Suprapubic skin (tissue), 4 donors: ENCODE measurements around the gene SDCBP2. TPM values are rescaled to one million over a fixed set of nuclear protein-coding genes. Genes with fewer than 3 reads are reported as not detected.

Experiments used
- DNase-seq, 2 donors: peaks; one replicate each; pipeline ENCODE4 v3.0.0-alpha.2; 2019; ENCODE audit warnings: low spot score in 2 of 2
- H3K27ac ChIP-seq: fragments of 200-600 bp; sonication (generic); one replicate; pipeline ENCODE4 v1.5.1; 2019
- H3K27me3 ChIP-seq: fragments of 200-600 bp; sonication (generic); one replicate; pipeline ENCODE4 v1.5.1; 2019
- H3K36me3 ChIP-seq: fragments of 200-600 bp; sonication (generic); one replicate; pipeline ENCODE4 v1.5.1; 2019
- H3K4me1 ChIP-seq: fragments of 200-600 bp; sonication (generic); one replicate; pipeline ENCODE4 v1.5.1; 2019
- H3K4me3 ChIP-seq: fragments of 200-600 bp; sonication (generic); one replicate; pipeline ENCODE4 v1.5.1; 2019; ENCODE audit warnings: mild to moderate bottlenecking
- H3K9me3 ChIP-seq: fragments of 200-600 bp; sonication (generic); one replicate; pipeline ENCODE4 v1.5.1; 2019
- CTCF ChIP-seq, 2 donors: fragments of 200-600 bp in 1 of 2; fragments of 450-650 bp in 1 of 2; sonication (generic) in 1 of 2; IDR thresholded peaks; one replicate each; pipeline ENCODE4 v1.5.1; 2016 to 2019; ENCODE audit warnings: antibody characterized with exemption in 2 of 2, mild to moderate bottlenecking in 1 of 2, moderate library complexity in 1 of 2
- EP300 ChIP-seq: sonication (generic); formaldehyde crosslinking; IDR thresholded peaks from one replicate; pipeline ENCODE4 v1.6.1; 2017; ENCODE audit warnings: antibody characterized with exemption
- POLR2A ChIP-seq, 2 donors: fragments of 450-650 bp; IDR thresholded peaks; one replicate each; pipeline ENCODE4 v1.6.1; 2017; ENCODE audit warnings: antibody characterized with exemption in 2 of 2, mild to moderate bottlenecking in 2 of 2, moderate library complexity in 2 of 2
- POLR2AphosphoS5 ChIP-seq, 3 donors: sonication (generic); formaldehyde crosslinking; IDR thresholded peaks; one replicate each; pipeline ENCODE4 v1.6.1; 2017; ENCODE audit warnings: antibody characterized with exemption in 3 of 3
- WGBS: methylation state at CpG from one replicate; pipeline ENCODE4 v1.1.5; 2018; 5-methylcytosine and 5-hydroxymethylcytosine counted together
- total RNA-seq, 4 donors: library from RNA; depleted of rRNA; stranded (reverse); fragments of >200 nt; gene quantifications; one replicate each; pipeline ENCODE4 v1.1.0, GENCODE V29; 2016

The SDCBP2 gene
- total RNA-seq, 4 donors from 2014 or later: 74.4 to 143 (median 115) TPM

GRCh38 chr20:1302685-1303541 lies 26.0 kb downstream of the SDCBP2 start:
- TF ChIP-seq CTCF (IDR thresholded peaks at IDR 0.05): no peak
- TF ChIP-seq POLR2AphosphoS5 (IDR thresholded peaks at IDR 0.05): no peak
- no peak for TF ChIP-seq POLR2A (IDR thresholded peaks at IDR 0.05)
- TF ChIP-seq EP300: no peak
- H3K27ac ChIP-seq: no peak overlapping the region
- no peak for DNase-seq
- WGBS: 66% methylated on average over 12 of the region's 12 CpGs
- no peaks in the 10 kb centered on the region for H3K27me3 ChIP-seq
- peaks cover 14% of the 10 kb centered on the region for H3K36me3 ChIP-seq
- no peaks in the 10 kb centered on the region for H3K9me3 ChIP-seq
- no peaks in the 10 kb centered on the region for H3K4me1 ChIP-seq
- no peak overlapping the region for H3K4me3 ChIP-seq

- Histone ChIP-seq H3K27ac (no peak overlapping the region), H3K36me3 (peaks cover 9% of the 10 kb centered on the region), H3K4me1 (no peaks in the 10 kb centered on the region), H3K9me3 (no peaks in the 10 kb centered on the region), H3K27me3 (no peaks in the 10 kb centered on the region), H3K4me3 (no peak overlapping the region)
- no peak for DNase-seq
- TF ChIP-seq CTCF (IDR thresholded peaks at IDR 0.05) (no peak), POLR2A (IDR thresholded peaks at IDR 0.05) (no peak), EP300 (no peak), POLR2AphosphoS5 (IDR thresholded peaks at IDR 0.05) (no peak)
- WGBS: 66% methylated on average over 9 of the region's 9 CpGs
Measured at GRCh38 chr20:1301031-1301529, 27.9 kb downstream of the SDCBP2 start.

GRCh38 chr20:1300083-1300840 lies 28.7 kb downstream of the SDCBP2 start:
- Histone ChIP-seq H3K27ac (no peak overlapping the region), H3K36me3 (peaks cover 4% of the 10 kb centered on the region), H3K9me3 (no peaks in the 10 kb centered on the region), H3K4me1 (no peaks in the 10 kb centered on the region), H3K4me3 (no peak overlapping the region), H3K27me3 (no peaks in the 10 kb centered on the region)
- WGBS: 80% methylated on average over 1 of the region's 18 CpGs
- TF ChIP-seq POLR2AphosphoS5 (IDR thresholded peaks at IDR 0.05) (no peak), EP300 (no peak), CTCF (IDR thresholded peaks at IDR 0.05) (no peak), POLR2A (IDR thresholded peaks at IDR 0.05) (no peak)
- no peak for DNase-seq

GRCh38 chr20:1299522-1299921 lies 29.4 kb downstream of the SDCBP2 start:
- Histone ChIP-seq H3K4me3 (no peak overlapping the region), H3K27ac (no peak overlapping the region), H3K9me3 (no peaks in the 10 kb centered on the region), H3K36me3 (no peaks in the 10 kb centered on the region), H3K27me3 (no peaks in the 10 kb centered on the region), H3K4me1 (no peaks in the 10 kb centered on the region)
- TF ChIP-seq EP300: no peak
- no peak for TF ChIP-seq CTCF (IDR thresholded peaks at IDR 0.05)
- no peak for TF ChIP-seq POLR2AphosphoS5 (IDR thresholded peaks at IDR 0.05)
- TF ChIP-seq POLR2A (IDR thresholded peaks at IDR 0.05): no peak
- no peak for DNase-seq
- 77% methylated on average over 8 of the region's 9 CpGs for WGBS
